Muscle layer of duodenum (tissue), 2 donors: ENCODE data around the gene TRPC4.

Experiments
- H3K27ac ChIP-seq: one replicate; pipeline ENCODE4 v1.7.0; 2013; ENCODE audit warnings: mild to moderate bottlenecking, low read length
- H3K27me3 ChIP-seq: one replicate; pipeline ENCODE4 v1.7.0; 2013; ENCODE audit warnings: low read depth, mild to moderate bottlenecking, control low read depth, low read length
- H3K36me3 ChIP-seq, 2 donors: one replicate each; pipeline ENCODE4 v1.7.0; 2013; ENCODE audit warnings: low read length in 2 of 2, control low read depth in 1 of 2, mild to moderate bottlenecking in 1 of 2; ENCODE audit not compliant: insufficient read depth in 2 of 2, control insufficient read depth in 1 of 2
- H3K4me1 ChIP-seq, 2 donors: one replicate each; pipeline ENCODE4 v1.7.0; 2013; ENCODE audit warnings: low read length in 2 of 2, mild to moderate bottlenecking in 2 of 2, control low read depth in 1 of 2, moderate library complexity in 1 of 2; ENCODE audit not compliant: insufficient read depth in 2 of 2, control insufficient read depth in 1 of 2
- H3K4me3 ChIP-seq, 2 donors: one replicate each; pipeline ENCODE4 v1.7.0; 2013; ENCODE audit warnings: low read length in 2 of 2, low read depth in 1 of 2, mild to moderate bottlenecking in 1 of 2
- H3K9me3 ChIP-seq, 2 donors: one replicate each; pipeline ENCODE4 v1.7.0; 2013; ENCODE audit warnings: low read length in 2 of 2, control low read depth in 1 of 2, mild to moderate bottlenecking in 1 of 2; ENCODE audit not compliant: control insufficient read depth in 1 of 2
- donor health status: healthy.

TRPC4 gene

DNA sequence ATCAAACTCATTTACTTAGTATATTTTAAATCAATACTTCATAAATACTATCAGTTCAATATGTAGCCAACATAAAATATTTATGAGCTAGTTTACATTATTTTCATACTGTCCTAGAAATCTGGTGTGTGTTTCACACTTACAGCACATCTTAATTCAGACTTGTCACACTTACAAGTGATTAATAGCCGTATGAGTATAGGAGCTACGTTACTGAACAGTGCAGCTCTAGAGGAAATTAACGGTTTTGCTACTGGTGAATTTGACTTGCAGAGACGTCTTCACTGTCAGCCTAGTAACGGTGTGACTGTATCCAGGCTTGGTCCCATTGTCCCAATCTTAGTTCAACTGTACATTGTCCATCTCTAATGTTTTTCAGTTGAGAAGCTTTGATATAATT, 237.3 kb downstream of the TRPC4 start:
- no peak overlapping the region for H3K4me3 ChIP-seq

GRCh38 chr13:37627428-37627827, 242.1 kb downstream of the TRPC4 start:
- no peak overlapping the region for H3K4me3 ChIP-seq
- no peaks in the 10 kb centered on the region for H3K36me3 ChIP-seq

More for the DNA sequence above, 237.3 kb downstream of the TRPC4 start:
- Histone ChIP-seq H3K9me3 (no peaks in the 10 kb centered on the region), H3K27me3 (no peaks in the 10 kb centered on the region), H3K27ac (no peak overlapping the region), H3K4me1 (no peaks in the 10 kb centered on the region), H3K36me3 (no peaks in the 10 kb centered on the region)

DNA sequence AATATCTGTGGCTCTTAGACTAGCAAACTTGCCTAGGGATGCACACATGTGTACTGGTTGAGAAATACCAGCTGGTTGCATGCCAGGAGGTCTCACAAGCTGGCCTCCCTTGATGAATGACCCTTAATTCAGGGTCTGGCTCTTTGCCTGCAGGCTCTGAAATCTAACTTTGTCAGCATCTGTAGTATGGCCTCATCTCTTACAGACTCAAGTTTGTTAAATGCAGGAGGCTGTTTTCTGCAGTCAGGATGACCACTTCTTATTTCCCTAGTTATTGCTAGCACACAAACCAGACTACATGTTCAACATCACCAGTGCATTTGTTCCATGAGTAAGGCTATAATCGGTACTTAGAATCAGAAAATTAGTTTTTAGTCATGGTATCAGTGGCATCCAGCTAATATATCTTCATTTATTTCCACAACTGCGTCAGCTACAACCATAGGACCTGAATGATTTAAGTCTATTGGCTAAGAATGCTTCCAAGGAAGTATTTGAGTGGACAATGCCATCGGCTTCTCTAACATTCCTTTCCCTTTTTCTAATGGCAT, 247.7 kb downstream of the TRPC4 start:
- Histone ChIP-seq H3K9me3 (no peaks in the 10 kb centered on the region), H3K27ac (no peak overlapping the region), H3K4me1 (peaks cover 0 to 5% of the 10 kb centered on the region in 2 donors), H3K4me3 (no peak overlapping the region), H3K27me3 (no peaks in the 10 kb centered on the region), H3K36me3 (no peaks in the 10 kb centered on the region)

More at GRCh38 chr13:37627428-37627827, 242.1 kb downstream of the TRPC4 start:
- Histone ChIP-seq H3K27ac (no peak overlapping the region), H3K9me3 (no peaks in the 10 kb centered on the region), H3K4me1 (peaks cover 0 to 5% of the 10 kb centered on the region in 2 donors), H3K27me3 (no peaks in the 10 kb centered on the region)

GRCh38 chr13:37618554-37618953, 251.0 kb downstream of the TRPC4 start:
- H3K9me3 ChIP-seq: no peaks in the 10 kb centered on the region
- no peaks in the 10 kb centered on the region for H3K27me3 ChIP-seq
- H3K36me3 ChIP-seq: no peaks in the 10 kb centered on the region
- H3K4me1 ChIP-seq: no peaks in the 10 kb centered on the region
- no peak overlapping the region for H3K4me3 ChIP-seq
- H3K27ac ChIP-seq: no peak overlapping the region

- H3K9me3 ChIP-seq: no peaks in the 10 kb centered on the region
- H3K27me3 ChIP-seq: no peaks in the 10 kb centered on the region
- H3K27ac ChIP-seq: no peak overlapping the region
- H3K4me1 ChIP-seq: no peaks in the 10 kb centered on the region
- H3K36me3 ChIP-seq: no peaks in the 10 kb centered on the region
- no peak overlapping the region for H3K4me3 ChIP-seq
Measured at GRCh38 chr13:37617173-37617572, 252.4 kb downstream of the TRPC4 start.

- no peak overlapping the region for H3K27ac ChIP-seq
- H3K36me3 ChIP-seq: no peaks in the 10 kb centered on the region
- H3K4me3 ChIP-seq: no peak overlapping the region
- no peaks in the 10 kb centered on the region for H3K27me3 ChIP-seq
- no peaks in the 10 kb centered on the region for H3K9me3 ChIP-seq
- no peaks in the 10 kb centered on the region for H3K4me1 ChIP-seq
Measured at GRCh38 chr13:37616131-37616530, 253.4 kb downstream of the TRPC4 start.

DNA sequence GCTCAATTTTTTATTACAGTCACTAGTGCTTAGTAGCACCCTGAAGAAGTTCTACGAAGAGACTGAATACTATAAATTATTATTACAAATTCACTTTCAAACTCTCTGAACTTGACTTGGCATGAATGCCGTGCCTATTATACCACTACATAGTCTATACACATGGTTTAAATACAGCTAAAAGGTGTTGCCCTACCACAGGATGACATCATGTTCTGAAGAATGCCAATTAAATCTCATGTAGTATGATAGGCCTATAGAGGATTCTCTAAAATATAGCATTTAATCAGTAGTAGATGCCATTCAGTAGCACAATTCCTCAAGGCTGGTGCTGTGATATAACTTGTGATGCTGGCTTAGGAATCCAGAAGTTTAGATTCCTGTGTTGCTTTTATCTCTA, 254.3 kb downstream of the TRPC4 start:
- Histone ChIP-seq H3K27me3 (no peaks in the 10 kb centered on the region), H3K9me3 (no peaks in the 10 kb centered on the region), H3K4me3 (no peak overlapping the region), H3K36me3 (no peaks in the 10 kb centered on the region), H3K27ac (no peak overlapping the region), H3K4me1 (no peaks in the 10 kb centered on the region)

DNA sequence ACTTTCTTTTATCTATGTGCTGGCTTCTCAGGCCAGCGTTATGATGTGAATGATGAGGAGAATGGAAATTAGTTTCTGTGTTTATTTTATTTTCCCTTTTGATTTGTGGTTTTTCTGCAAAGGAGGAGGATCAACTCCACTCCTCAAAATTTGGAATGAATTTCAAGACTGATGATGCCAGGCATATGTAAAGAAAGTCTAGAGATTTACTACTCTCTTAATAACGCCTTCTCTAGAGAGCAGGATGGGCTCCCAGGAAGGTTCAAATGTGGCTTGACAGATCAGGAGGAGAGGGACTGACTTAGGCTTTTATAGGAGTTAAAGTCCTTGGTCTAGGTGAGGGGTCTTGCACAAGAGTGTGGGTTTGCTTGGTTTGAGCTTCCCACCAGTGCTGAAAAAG, 255.9 kb downstream of the TRPC4 start:
- H3K27me3 ChIP-seq: no peaks in the 10 kb centered on the region
- no peak overlapping the region for H3K27ac ChIP-seq
- H3K36me3 ChIP-seq: no peaks in the 10 kb centered on the region
- H3K4me3 ChIP-seq: no peak overlapping the region
- H3K9me3 ChIP-seq: no peaks in the 10 kb centered on the region
- H3K4me1 ChIP-seq: no peaks in the 10 kb centered on the region

- H3K27ac ChIP-seq: no peak overlapping the region
- no peaks in the 10 kb centered on the region for H3K27me3 ChIP-seq
- no peaks in the 10 kb centered on the region for H3K4me1 ChIP-seq
- H3K36me3 ChIP-seq: no peaks in the 10 kb centered on the region
- H3K9me3 ChIP-seq: no peaks in the 10 kb centered on the region
- H3K4me3 ChIP-seq: no peak overlapping the region
Measured at GRCh38 chr13:37613236-37613635, 256.3 kb downstream of the TRPC4 start.

- Histone ChIP-seq H3K36me3 (no peaks in the 10 kb centered on the region), H3K4me3 (no peak overlapping the region), H3K27ac (no peak overlapping the region), H3K4me1 (no peaks in the 10 kb centered on the region), H3K27me3 (no peaks in the 10 kb centered on the region), H3K9me3 (no peaks in the 10 kb centered on the region)
Measured at GRCh38 chr13:37608750-37609339, 260.7 kb downstream of the TRPC4 start.

- Histone ChIP-seq H3K27ac (no peak overlapping the region), H3K36me3 (no peaks in the 10 kb centered on the region), H3K4me3 (no peak overlapping the region), H3K9me3 (no peaks in the 10 kb centered on the region), H3K4me1 (no peaks in the 10 kb centered on the region), H3K27me3 (no peaks in the 10 kb centered on the region)
Measured at GRCh38 chr13:37602733-37603381, 266.7 kb downstream of the TRPC4 start.
